CD4-positive, alpha-beta T cell (primary cell): ENCODE results near the gene F8. TPM values are rescaled to one million over a fixed set of nuclear protein-coding genes. Genes with fewer than 3 reads are reported as not detected.
"Not testable (repeated sequence)": the region's sequence is repeated elsewhere in the genome, so short reads cannot be mapped to it uniquely, and the experiment has no call there.

ENCODE experiments used
- ATAC-seq: fragments of 200-7000 bp; cut with Tn5 transposase; one replicate; pipeline ENCODE4 v1.10.0; 2022; ENCODE audit warnings: mild to moderate bottlenecking; ENCODE audit not compliant: poor library complexity
- CTCF ChIA-PET: fragments of 350-600 bp; sonication (Branson Sonifier 250); formaldehyde crosslinking; loops from one replicate; lab custom pipeline; 2021; ENCODE audit warnings: antibody characterized with exemption, inconsistent platforms; lab: Charles Lee
- POLR2A ChIA-PET: fragments of 350-600 bp; sonication (Branson Sonifier 250); formaldehyde crosslinking; loops from one replicate; lab custom pipeline; 2021; ENCODE audit warnings: antibody characterized with exemption, inconsistent platforms; lab: Charles Lee
- DNase-seq, 14 experiments: peaks; one replicate each; pipeline ENCODE4 v3.0.0-alpha.2; 2013 to 2020; ENCODE audit warnings: mixed read lengths in 2 of 14
- H3K27ac ChIP-seq, 2 donors: one replicate each; pipeline versions ENCODE4 v1.5.1 to v1.7.0; 2013; ENCODE audit warnings: low read length in 2 of 2, low read depth in 1 of 2, mild to moderate bottlenecking in 1 of 2
- H3K27me3 ChIP-seq, 2 experiments: 1 replicate in 1 of 2; 2 replicates in 1 of 2; pipeline versions ENCODE4 v1.6.1 to v1.7.0; 2013; ENCODE audit warnings: low read length in 2 of 2, control low read depth in 1 of 2, mild to moderate bottlenecking in 1 of 2, moderate library complexity in 1 of 2; ENCODE audit not compliant: insufficient read depth in 2 of 2, control insufficient read depth in 1 of 2
- H3K36me3 ChIP-seq: one replicate; pipeline ENCODE4 v1.6.1; 2013; ENCODE audit warnings: low read length, control low read depth; ENCODE audit not compliant: insufficient read depth
- H3K4me1 ChIP-seq: one replicate; pipeline ENCODE4 v1.6.1; 2013; ENCODE audit warnings: low read length, control low read depth; ENCODE audit not compliant: insufficient read depth
- H3K4me3 ChIP-seq: one replicate; pipeline ENCODE4 v1.5.1; 2013; ENCODE audit warnings: mild to moderate bottlenecking, low read length, moderate library complexity
- H3K9me3 ChIP-seq, 2 experiments: 1 replicate in 1 of 2; 2 replicates in 1 of 2; pipeline versions ENCODE4 v1.6.1 to v1.7.0; 2013; ENCODE audit warnings: low read length in 2 of 2, mild to moderate bottlenecking in 2 of 2, control low read depth in 1 of 2, moderate library complexity in 1 of 2; ENCODE audit not compliant: control insufficient read depth in 1 of 2, insufficient read depth in 1 of 2
- H3K27ac Mint-ChIP-seq: one replicate; pipeline ENCODE4 v1.8.0; 2020; ENCODE audit warnings: mixed read lengths
- H3K27me3 Mint-ChIP-seq: one replicate; pipeline ENCODE4 v1.8.0; 2021; ENCODE audit warnings: mixed read lengths
- H3K36me3 Mint-ChIP-seq: one replicate; pipeline ENCODE4 v1.8.0; 2021; ENCODE audit warnings: low read depth, mixed read lengths
- H3K4me1 Mint-ChIP-seq: one replicate; pipeline ENCODE4 v1.8.0; 2021; ENCODE audit warnings: low read depth, mixed read lengths
- H3K4me3 Mint-ChIP-seq: one replicate; pipeline ENCODE4 v1.8.0; 2020; ENCODE audit warnings: mild to moderate bottlenecking, mixed read lengths
- H3K9me3 Mint-ChIP-seq: one replicate; pipeline ENCODE4 v1.8.0; 2020; ENCODE audit warnings: mixed read lengths
- intact Hi-C, 2 experiments: fragments of 100-400 bp; cut with DNase I in 1 of 2; cut with micrococcal nuclease in 1 of 2; formaldehyde crosslinking; loops; one replicate each; pipeline versions ENCODE4 v1.15.1 to v1.9.0; 2023 to 2025; cut with DNase I, micrococcal nuclease
- total RNA-seq, 174 experiments: library from RNA in 2 of 174; stranded (reverse) in 2 of 174; gene quantifications; one replicate each; pipeline ENCODE4 v1.2.3 and lab custom pipeline; 2021 to 2026
- TF ChIP-seq, protein P1 (sequence below): fragments of 200-600 bp; IDR thresholded peaks from one replicate; pipeline ENCODE4 v1.8.0; 2022; ENCODE audit warnings: antibody characterized with exemption, mild to moderate bottlenecking

Gene F8
- total RNA-seq, 2 experiments from 2014 or later: 0.66 to 0.67 TPM

DNA sequence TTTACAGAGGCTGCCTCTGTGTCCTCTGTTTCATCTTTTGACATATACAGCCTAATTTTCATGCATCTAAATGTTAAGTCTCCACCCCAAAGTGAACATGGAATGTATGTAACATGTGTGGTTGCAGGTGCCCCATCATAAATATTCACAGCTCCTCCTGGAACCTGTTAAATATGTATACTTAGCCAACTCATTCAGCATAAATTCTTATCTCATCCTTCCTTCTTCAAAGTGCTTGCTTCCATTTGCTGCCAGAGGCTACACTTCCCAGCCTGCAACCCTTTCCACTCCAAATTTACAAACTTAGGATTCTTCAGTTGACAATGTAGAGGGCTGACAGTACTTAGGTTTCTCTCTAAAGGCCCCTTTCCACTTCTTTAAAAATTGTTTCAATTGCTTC is 60.6 kb downstream of the F8 start:
- ATAC-seq: no peak
- H3K27ac ChIP-seq: no peak overlapping the region
- Mint-ChIP-seq H3K36me3 (no peaks in the 10 kb centered on the region), H3K27me3 (peaks cover 7% of the 10 kb centered on the region), H3K4me3 (no peak overlapping the region), H3K27ac (no peak overlapping the region), H3K4me1 (no peaks in the 10 kb centered on the region), H3K9me3 (no peaks in the 10 kb centered on the region)
- H3K4me1 ChIP-seq: no peaks in the 10 kb centered on the region
- no peaks in the 10 kb centered on the region for H3K9me3 ChIP-seq
- TF ChIP-seq, protein P1, sequence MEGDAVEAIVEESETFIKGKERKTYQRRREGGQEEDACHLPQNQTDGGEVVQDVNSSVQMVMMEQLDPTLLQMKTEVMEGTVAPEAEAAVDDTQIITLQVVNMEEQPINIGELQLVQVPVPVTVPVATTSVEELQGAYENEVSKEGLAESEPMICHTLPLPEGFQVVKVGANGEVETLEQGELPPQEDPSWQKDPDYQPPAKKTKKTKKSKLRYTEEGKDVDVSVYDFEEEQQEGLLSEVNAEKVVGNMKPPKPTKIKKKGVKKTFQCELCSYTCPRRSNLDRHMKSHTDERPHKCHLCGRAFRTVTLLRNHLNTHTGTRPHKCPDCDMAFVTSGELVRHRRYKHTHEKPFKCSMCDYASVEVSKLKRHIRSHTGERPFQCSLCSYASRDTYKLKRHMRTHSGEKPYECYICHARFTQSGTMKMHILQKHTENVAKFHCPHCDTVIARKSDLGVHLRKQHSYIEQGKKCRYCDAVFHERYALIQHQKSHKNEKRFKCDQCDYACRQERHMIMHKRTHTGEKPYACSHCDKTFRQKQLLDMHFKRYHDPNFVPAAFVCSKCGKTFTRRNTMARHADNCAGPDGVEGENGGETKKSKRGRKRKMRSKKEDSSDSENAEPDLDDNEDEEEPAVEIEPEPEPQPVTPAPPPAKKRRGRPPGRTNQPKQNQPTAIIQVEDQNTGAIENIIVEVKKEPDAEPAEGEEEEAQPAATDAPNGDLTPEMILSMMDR: no peak
- intact Hi-C loops: no loop called here
- H3K36me3 ChIP-seq: no peaks in the 10 kb centered on the region
- CTCF ChIA-PET: no interaction called here
- H3K4me3 ChIP-seq: no peak overlapping the region
- POLR2A ChIA-PET: no interaction called here
- no peak for DNase-seq
- H3K27me3 ChIP-seq: no peaks in the 10 kb centered on the region

DNA sequence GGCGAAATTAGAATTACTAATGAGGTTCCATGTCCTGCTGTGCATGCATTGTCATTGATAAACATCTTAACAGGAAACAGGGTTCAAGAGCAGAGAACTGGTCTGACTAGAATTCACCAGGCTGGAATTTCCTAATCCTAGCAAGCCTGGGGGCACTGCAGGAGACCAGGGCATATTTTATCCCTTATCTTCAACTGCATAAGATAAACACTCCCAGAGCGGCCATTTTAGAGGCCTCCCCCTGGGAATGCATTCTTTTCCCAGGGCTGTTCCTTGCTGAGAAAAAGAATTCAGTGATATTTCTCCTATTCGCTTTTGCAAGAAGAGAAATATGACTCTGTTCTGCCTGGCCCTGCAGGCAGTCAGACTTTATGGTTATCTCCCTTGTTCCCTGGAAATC is 66.7 kb downstream of the F8 start:
- H3K4me1 Mint-ChIP-seq, H3K4me3 Mint-ChIP-seq, H3K36me3 Mint-ChIP-seq, CTCF ChIA-PET, H3K9me3 ChIP-seq, DNase-seq, H3K27ac ChIP-seq, H3K4me1 ChIP-seq, H3K9me3 Mint-ChIP-seq, POLR2A ChIA-PET, H3K36me3 ChIP-seq, intact Hi-C loops, ATAC-seq, H3K4me3 ChIP-seq, H3K27me3 ChIP-seq, H3K27ac Mint-ChIP-seq: not testable (repeated sequence)
- H3K27me3 Mint-ChIP-seq: peaks cover 17% of the 10 kb centered on the region

GRCh38 chrX:154939265-154939664 is 83.3 kb downstream of the F8 start:
- H3K4me3 Mint-ChIP-seq, H3K9me3 ChIP-seq, CTCF ChIA-PET, H3K27me3 ChIP-seq, H3K27ac Mint-ChIP-seq, DNase-seq, H3K9me3 Mint-ChIP-seq, H3K27me3 Mint-ChIP-seq, H3K4me3 ChIP-seq, ATAC-seq, H3K27ac ChIP-seq, POLR2A ChIA-PET, intact Hi-C loops, H3K36me3 ChIP-seq, H3K36me3 Mint-ChIP-seq, H3K4me1 Mint-ChIP-seq, H3K4me1 ChIP-seq: not testable (repeated sequence)

DNA sequence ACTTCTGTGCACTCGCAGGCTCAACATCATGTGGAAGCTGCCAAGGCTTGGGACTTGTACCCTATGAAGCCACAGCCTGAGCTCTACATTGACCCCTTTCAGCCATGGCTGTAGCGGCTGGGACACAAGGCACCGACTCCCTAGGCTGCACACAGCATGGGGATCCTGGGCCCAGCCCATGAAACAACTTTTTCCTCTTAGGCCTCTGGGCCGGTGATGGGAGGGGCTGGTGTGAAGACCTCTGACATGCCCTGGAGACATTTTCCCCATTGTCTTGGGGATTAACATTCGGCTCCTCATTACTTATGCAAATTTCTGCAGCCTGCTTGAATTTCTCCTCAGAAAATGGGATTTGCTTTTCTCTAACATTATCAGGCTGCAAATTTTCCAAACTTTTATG is 97.8 kb downstream of the F8 start:
- H3K27ac Mint-ChIP-seq, H3K4me3 ChIP-seq, H3K4me1 Mint-ChIP-seq, H3K27me3 ChIP-seq, H3K4me1 ChIP-seq, H3K36me3 ChIP-seq, H3K36me3 Mint-ChIP-seq, H3K27ac ChIP-seq, H3K9me3 ChIP-seq, H3K9me3 Mint-ChIP-seq, DNase-seq, POLR2A ChIA-PET, ATAC-seq, CTCF ChIA-PET, intact Hi-C loops, H3K4me3 Mint-ChIP-seq: not testable (repeated sequence)
- peaks cover 28% of the 10 kb centered on the region for H3K27me3 Mint-ChIP-seq
